ENCODE results near the gene CTLA4. TPM values are rescaled to one million over a fixed set of nuclear protein-coding genes. Genes with fewer than 3 reads are reported as not detected.
"Not testable (repeated sequence)": the region's sequence is repeated elsewhere in the genome, so short reads cannot be mapped to it uniquely, and the experiment has no call there.

The CTLA4 gene
- total RNA-seq, 1 donor from 2014 or later: 1.4 TPM

GRCh38 chr2:203875471-203875870 lies 7.9 kb downstream of the CTLA4 start:
- intact Hi-C loops (cut with DNase I): no loop called here
- TF ChIP-seq CTCF (IDR thresholded peaks at IDR 0.05): no peak
- Histone ChIP-seq H3K4me3 (no peak overlapping the region), H3K4me1 (no peaks in the 10 kb centered on the region), H3K27me3 (no peaks in the 10 kb centered on the region), H3K36me3 (no peaks in the 10 kb centered on the region), H3K27ac (no peak overlapping the region), H3K9me3 (no peaks in the 10 kb centered on the region)
- DNase-seq (no peak), ATAC-seq (no peak)

GRCh38 chr2:203876328-203876727 lies 8.8 kb downstream of the CTLA4 start:
- H3K27me3 ChIP-seq: no peaks in the 10 kb centered on the region
- DNase-seq: no peak
- no peaks in the 10 kb centered on the region for H3K36me3 ChIP-seq
- intact Hi-C loops (cut with DNase I): no loop called here
- H3K27ac ChIP-seq: no peak overlapping the region
- TF ChIP-seq CTCF (IDR thresholded peaks at IDR 0.05): no peak
- H3K9me3 ChIP-seq: no peaks in the 10 kb centered on the region
- H3K4me3 ChIP-seq: no peak overlapping the region
- H3K4me1 ChIP-seq: no peaks in the 10 kb centered on the region
- ATAC-seq: no peak

GRCh38 chr2:203878063-203878462 lies 10.5 kb downstream of the CTLA4 start:
- no peak for TF ChIP-seq CTCF (IDR thresholded peaks at IDR 0.05)
- Histone ChIP-seq H3K4me3 (no peak overlapping the region), H3K9me3 (no peaks in the 10 kb centered on the region), H3K4me1 (no peaks in the 10 kb centered on the region), H3K36me3 (no peaks in the 10 kb centered on the region), H3K27me3 (no peaks in the 10 kb centered on the region), H3K27ac (no peak overlapping the region)
- DNase-seq (no peak), ATAC-seq (no peak)
- intact Hi-C loops (cut with DNase I): no loop called here

- H3K9me3 ChIP-seq: no peaks in the 10 kb centered on the region
- DNase-seq: no peak
- no peaks in the 10 kb centered on the region for H3K27me3 ChIP-seq
- peak; percentile 61 for ATAC-seq
- no peak overlapping the region for H3K4me3 ChIP-seq
- intact Hi-C loops (cut with DNase I): no loop called here
- H3K27ac ChIP-seq: no peak overlapping the region
- H3K4me1 ChIP-seq: no peaks in the 10 kb centered on the region
- no peaks in the 10 kb centered on the region for H3K36me3 ChIP-seq
- no peak for TF ChIP-seq CTCF (IDR thresholded peaks at IDR 0.05)
Measured at GRCh38 chr2:203880557-203881125, 13.1 kb downstream of the CTLA4 start.

GRCh38 chr2:203881185-203881584 lies 13.6 kb downstream of the CTLA4 start:
- ATAC-seq; H3K27ac ChIP-seq; H3K4me3 ChIP-seq; H3K9me3 ChIP-seq; intact Hi-C loops (cut with DNase I); H3K27me3 ChIP-seq; H3K36me3 ChIP-seq; H3K4me1 ChIP-seq; DNase-seq: not testable (repeated sequence)

GRCh38 chr2:203882551-203882950 lies 15.0 kb downstream of the CTLA4 start:
- intact Hi-C loops (cut with DNase I): no loop called here
- no peak for ATAC-seq

More at GRCh38 chr2:203882551-203882950, 15.0 kb downstream of the CTLA4 start:
- Histone ChIP-seq H3K36me3 (no peaks in the 10 kb centered on the region), H3K27ac (no peak overlapping the region), H3K4me1 (no peaks in the 10 kb centered on the region), H3K27me3 (no peaks in the 10 kb centered on the region), H3K4me3 (no peak overlapping the region), H3K9me3 (no peaks in the 10 kb centered on the region)
- no peak for TF ChIP-seq CTCF (IDR thresholded peaks at IDR 0.05)
- DNase-seq: no peak
